NT2/D1 (cell line): ENCODE results near the gene ELK1.

Experiments used
- YY1 ChIP-seq: IDR thresholded peaks from 2 replicates; pipeline ENCODE4 v1.6.1; 2011; ENCODE audit not compliant: insufficient read length, insufficient read depth
- ZNF274 ChIP-seq: IDR thresholded peaks from 2 replicates; pipeline ENCODE4 v1.6.1; 2011; ENCODE audit warnings: mild to moderate bottlenecking, low read depth, low read length

GRCh38 chrX:47690175-47690574 is 39.8 kb upstream of the ELK1 start:
- TF ChIP-seq YY1: no peak
- no peak for TF ChIP-seq ZNF274
